LNCaP clone FGC (cell line): ENCODE data around the gene SPTLC2.

ENCODE experiments used
- DNase-seq: peaks from one replicate; pipeline ENCODE4 v3.0.0-alpha.2; 2011; ENCODE audit warnings: low read depth
- H3K4me3 ChIP-seq: 2 replicates; pipeline ENCODE4 v1.5.1; 2011; ENCODE audit warnings: mild to moderate bottlenecking, low read depth, low read length, control low read depth
- TF ChIP-seq, protein P1 (sequence below): IDR thresholded peaks from 2 replicates; pipeline ENCODE4 v1.5.1; 2012; ENCODE audit warnings: mild to moderate bottlenecking; ENCODE audit not compliant: control insufficient read depth, insufficient read depth; ENCODE audit errors: extremely low read depth

SPTLC2 gene

DNA sequence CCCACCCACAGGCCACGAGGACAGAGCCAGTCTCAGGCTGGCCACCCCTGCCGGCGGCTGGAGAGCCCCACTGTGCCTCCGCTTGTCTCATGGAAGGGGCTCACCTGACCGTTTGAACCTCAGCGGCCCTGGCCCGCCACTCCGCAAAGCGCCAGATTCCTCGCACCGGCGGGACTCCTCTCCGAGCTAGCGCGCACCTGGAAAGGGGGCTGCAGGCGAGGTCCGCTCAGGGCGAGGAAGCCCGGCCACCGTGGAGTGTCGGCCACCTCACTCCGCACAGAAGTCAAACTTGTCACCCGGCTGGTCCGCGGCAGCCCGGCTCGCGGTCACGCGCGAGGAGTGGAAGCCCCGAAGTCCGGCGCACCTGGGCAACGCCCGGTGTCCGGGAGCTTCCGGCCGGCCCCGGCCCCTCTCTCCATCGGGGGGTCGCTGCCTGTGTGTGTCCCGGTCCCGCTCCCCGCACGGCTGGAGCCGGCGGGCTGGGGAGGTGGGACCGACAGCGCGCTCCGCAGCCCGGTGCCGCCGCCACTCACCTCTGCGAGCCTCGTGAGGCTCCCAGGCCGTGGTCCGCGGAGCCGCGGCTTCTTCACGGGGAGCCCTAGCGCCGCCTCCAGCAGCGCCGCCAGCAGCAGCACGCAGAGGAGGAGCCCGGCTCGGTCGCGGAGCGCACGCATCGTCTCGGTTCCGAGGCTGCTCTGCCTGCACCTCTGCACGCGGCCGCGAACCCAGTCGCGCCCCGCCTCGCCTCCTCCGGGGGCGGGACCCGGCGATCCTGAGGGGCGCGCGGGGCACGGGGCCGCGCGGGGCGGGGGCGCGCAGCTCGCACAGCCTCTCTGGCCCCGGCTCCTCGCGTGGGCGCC, 118.1 kb downstream of the SPTLC2 start, which contains the start of gene ISM2:
Gene ISM2 (minus strand): TSS at position 697 of the 860 bp plus-strand sequence. CDS start 23 bp downstream, at position 674.
- peak within 1 kb of the TSS; percentile 57 for H3K4me3 ChIP-seq
- DNase-seq = peak; percentile 6
- TF ChIP-seq, protein P1, sequence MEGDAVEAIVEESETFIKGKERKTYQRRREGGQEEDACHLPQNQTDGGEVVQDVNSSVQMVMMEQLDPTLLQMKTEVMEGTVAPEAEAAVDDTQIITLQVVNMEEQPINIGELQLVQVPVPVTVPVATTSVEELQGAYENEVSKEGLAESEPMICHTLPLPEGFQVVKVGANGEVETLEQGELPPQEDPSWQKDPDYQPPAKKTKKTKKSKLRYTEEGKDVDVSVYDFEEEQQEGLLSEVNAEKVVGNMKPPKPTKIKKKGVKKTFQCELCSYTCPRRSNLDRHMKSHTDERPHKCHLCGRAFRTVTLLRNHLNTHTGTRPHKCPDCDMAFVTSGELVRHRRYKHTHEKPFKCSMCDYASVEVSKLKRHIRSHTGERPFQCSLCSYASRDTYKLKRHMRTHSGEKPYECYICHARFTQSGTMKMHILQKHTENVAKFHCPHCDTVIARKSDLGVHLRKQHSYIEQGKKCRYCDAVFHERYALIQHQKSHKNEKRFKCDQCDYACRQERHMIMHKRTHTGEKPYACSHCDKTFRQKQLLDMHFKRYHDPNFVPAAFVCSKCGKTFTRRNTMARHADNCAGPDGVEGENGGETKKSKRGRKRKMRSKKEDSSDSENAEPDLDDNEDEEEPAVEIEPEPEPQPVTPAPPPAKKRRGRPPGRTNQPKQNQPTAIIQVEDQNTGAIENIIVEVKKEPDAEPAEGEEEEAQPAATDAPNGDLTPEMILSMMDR = 0 out of 2 replicates have a peak, but pooled peaks have one; percentile 1

DNA sequence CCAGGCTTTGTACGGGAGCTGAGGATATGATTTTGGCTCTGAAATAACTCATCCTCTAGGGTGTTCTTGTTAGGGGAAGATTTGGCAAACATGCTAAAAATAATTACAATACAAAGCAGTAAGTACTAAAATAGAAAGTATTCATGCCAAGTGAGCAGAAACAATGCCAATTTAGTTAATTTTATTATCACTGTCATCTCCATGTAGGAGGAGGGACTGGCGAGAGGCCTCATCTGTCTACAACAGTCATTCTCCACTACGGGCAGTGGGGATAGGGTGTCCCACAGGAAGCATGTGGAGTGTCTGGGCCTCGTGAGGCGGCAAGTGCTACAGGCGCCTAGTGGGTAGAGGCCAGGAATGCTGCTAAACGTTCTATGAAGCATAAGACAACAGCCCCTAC, 121.1 kb downstream of the SPTLC2 start:
- H3K4me3 ChIP-seq = no peak overlapping the region
- TF ChIP-seq, protein P1 = no peak
- no peak for DNase-seq

DNA sequence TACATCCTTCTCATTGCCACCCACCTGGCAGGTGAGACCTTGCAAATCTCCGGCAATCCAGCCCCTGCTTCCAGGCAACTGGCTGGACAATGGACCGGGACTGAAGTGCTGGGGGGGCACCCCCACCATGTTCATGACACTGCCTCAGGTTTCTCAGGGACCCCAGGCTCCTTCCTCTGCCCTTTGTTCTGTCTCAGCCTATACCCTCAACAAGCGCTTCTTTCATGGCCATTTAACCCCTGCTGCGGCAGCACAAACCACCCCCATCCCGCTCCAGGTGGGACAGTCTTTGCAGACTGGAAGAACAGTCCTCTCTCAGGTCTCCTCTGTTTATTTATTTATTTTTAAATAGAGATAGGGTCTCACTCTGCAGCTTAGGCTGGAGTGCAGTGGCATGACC, 125.4 kb downstream of the SPTLC2 start:
- TF ChIP-seq, protein P1 = no peak

DNA sequence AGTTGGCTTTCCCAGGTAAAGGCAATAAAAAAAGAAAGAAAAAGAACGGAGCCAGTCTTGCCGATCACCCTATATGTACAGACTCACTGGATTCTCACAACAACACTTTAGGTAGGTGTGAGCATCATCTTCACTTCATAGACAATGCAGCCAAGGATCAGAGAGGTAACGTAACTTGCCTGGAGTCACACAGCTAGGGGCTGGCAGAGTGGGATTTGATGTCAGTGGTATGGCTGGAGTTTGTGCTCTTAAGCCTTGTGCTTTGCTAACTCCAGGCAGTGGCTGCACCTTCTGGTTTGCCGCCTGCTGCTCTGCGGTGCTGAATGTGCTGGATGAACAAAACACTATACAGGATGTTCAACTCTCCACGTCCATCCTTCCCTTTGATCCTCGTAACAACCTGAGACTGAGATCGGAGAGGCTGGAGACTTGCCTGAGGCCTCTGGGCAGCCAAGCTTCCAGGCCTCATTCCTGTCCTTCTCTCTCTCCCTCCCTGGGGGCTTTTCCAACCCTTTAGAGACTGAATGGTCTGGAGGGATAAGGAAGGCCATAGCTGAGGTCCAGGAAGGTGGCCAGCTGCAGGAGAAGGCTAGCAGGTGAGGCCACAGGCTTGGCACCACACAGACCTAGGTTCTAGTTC, 126.0 kb downstream of the SPTLC2 start:
- H3K4me3 ChIP-seq = no peak overlapping the region
- TF ChIP-seq, protein P1 = no peak
- DNase-seq = no peak

More for the DNA sequence above, 125.4 kb downstream of the SPTLC2 start:
- no peak for DNase-seq
- H3K4me3 ChIP-seq = no peak overlapping the region

DNA sequence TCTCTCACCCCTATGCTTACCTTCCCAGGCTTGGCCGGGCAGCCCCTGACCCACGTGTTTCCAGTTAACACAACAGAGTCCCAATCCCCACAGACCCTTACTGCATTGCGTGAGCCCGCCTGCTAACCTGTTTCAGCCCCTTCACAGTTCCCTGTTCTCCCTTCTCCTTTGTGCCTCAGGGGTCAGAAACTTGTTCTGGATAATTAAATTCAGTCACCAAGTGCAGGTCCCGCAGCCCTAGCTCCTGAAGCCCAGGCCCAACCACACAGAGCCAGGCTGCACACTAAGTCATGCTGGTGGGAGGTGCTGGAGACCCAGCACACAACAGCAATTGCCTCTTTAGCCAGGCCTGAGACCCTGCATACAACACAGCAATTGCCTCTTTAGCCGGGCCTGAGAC, 127.4 kb downstream of the SPTLC2 start:
- no peak for DNase-seq
- TF ChIP-seq, protein P1 = no peak

DNA sequence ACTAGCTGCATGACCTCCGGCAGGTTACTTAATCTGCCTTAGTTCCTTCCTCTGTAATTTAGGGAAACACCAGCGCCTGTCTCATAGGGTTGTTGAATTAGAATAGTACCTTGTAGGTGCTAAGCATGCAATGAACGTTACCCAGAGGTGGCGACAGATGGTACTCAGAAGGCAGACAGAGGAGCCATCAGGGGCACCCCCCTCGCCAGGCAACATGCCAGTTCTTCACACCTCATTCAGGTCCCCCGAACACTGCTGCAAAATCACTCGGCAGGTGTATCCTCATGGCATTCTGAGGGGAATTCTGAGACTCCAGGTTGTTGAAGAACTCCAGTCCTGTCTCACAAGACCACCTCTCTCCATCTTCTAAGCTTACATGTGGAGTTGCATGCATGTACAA, 127.9 kb downstream of the SPTLC2 start:
- TF ChIP-seq, protein P1 = no peak
- H3K4me3 ChIP-seq = no peak overlapping the region

More for the DNA sequence above, 127.4 kb downstream of the SPTLC2 start:
- no peak overlapping the region for H3K4me3 ChIP-seq

More for the DNA sequence above, 127.9 kb downstream of the SPTLC2 start:
- DNase-seq = no peak
